ENCODE results near the gene FOXO6. TPM values are rescaled to one million over a fixed set of nuclear protein-coding genes. Genes with fewer than 3 reads are reported as not detected.

Gene FOXO6
- total and polyA plus RNA-seq, 2 of the 13 experiments (the other 11 are each of a cell fraction or from before 2014, with no cell fraction given): 0.13 TPM; not detected in 1

GRCh38 chr1:41427122-41427913, 66.1 kb downstream of the FOXO6 start (continued):
- no peak for TF ChIP-seq ZNF556 (CRISPR knock-in tag; IDR thresholded peaks at IDR 0.05; ENCODE audit: borderline replicate concordance)

GRCh38 chr1:41427916-41428737, 66.9 kb downstream of the FOXO6 start:
- Histone ChIP-seq H3K27ac (ENCODE audit: extremely low read length, insufficient read depth, low read length) (no peak overlapping the region), H3K4me1 (ENCODE audit: insufficient read depth, low read length) (peaks cover 4% of the 10 kb centered on the region; the same call in 1 of the 2 replicates), H3K4me2 (ENCODE audit: low read depth, low read length) (no peak overlapping the region), H3K9me3 (ENCODE audit: low read length) (no peaks in the 10 kb centered on the region), H3K4me3 (replicated peaks in 1 of 3; ENCODE audit: insufficient read depth in 1 of 3, low read depth in 2 of 3, low read length in 3 of 3) (no peak overlapping the region), H3K79me2 (ENCODE audit: insufficient read depth, low read length) (no peaks in the 10 kb centered on the region), H3K9ac (ENCODE audit: insufficient read depth, low read depth, low read length) (no peak overlapping the region), H3K27me3 (ENCODE audit: control insufficient read depth in 1 of 2, insufficient read depth in 2 of 2, low read length in 2 of 2) (peaks cover 1 to 3% of the 10 kb centered on the region in 2 experiments; a peak in 2 of 5 replicates), H2AFZ (ENCODE audit: low read length) (no peak overlapping the region), H3K36me3 (replicated peaks in 1 of 2; ENCODE audit: control insufficient read depth in 1 of 2, insufficient read depth in 2 of 2, low read length in 2 of 2) (no peaks in the 10 kb centered on the region), H4K20me1 (ENCODE audit: insufficient read depth, low read length) (no peaks in the 10 kb centered on the region)
- FAIRE-seq: no peak
- DNase-seq (ENCODE audit: low spot score): no peak
- ChIA-PET CTCF (ENCODE audit: low intra/inter-chr PET ratio, low total read pairs) (no interaction called here), POLR2A (no interaction called here)
- no peak for ATAC-seq
- WGBS (ENCODE audit: low lambda C conversion rate): 26% methylated on average over 11 of the region's 11 CpGs
- TF ChIP-seq, protein P1, sequence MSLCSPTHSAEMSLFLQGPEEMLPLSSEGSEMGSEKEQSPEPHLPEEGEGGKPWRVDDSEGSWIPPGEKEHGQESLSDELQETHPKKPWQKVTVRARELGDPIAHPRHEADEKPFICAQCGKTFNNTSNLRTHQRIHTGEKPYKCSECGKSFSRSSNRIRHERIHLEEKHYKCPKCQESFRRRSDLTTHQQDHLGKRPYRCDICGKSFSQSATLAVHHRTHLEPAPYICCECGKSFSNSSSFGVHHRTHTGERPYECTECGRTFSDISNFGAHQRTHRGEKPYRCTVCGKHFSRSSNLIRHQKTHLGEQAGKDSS (CRISPR knock-in tag; IDR thresholded peaks at IDR 0.05; ENCODE audit: borderline replicate concordance, low read depth): no peak
- TF ChIP-seq ZNF629 (CRISPR knock-in tag; conservative IDR thresholded peaks at IDR 0.05) (no peak), ZNF136 (CRISPR knock-in tag; IDR thresholded peaks at IDR 0.05; ENCODE audit: low read depth) (no peak), EP300 (IDR thresholded peaks at IDR 0.05; ENCODE audit: low read depth in 2 of 2, low read length in 2 of 2) (no peak), EP300 (CRISPR knock-in tag; IDR thresholded peaks at IDR 0.05; ENCODE audit: borderline replicate concordance) (no peak), CENPT (CRISPR knock-in tag; IDR thresholded peaks at IDR 0.05; ENCODE audit: low read depth) (no peak), RNF219 (CRISPR knock-in tag; IDR thresholded peaks at IDR 0.05) (no peak), SRY (CRISPR knock-in tag; IDR thresholded peaks at IDR 0.05) (no peak), KLF15 (CRISPR knock-in tag; IDR thresholded peaks at IDR 0.05; ENCODE audit: borderline replicate concordance) (no peak), ASH2L (IDR thresholded peaks at IDR 0.05; ENCODE audit: insufficient read length, low read depth, low read length) (no peak), NONO (IDR thresholded peaks at IDR 0.05) (no peak), NONO (CRISPR knock-in tag; conservative IDR thresholded peaks at IDR 0.05) (no peak), GATAD2A (CRISPR knock-in tag; IDR thresholded peaks at IDR 0.05) (no peak), ATAD3A (CRISPR knock-in tag; IDR thresholded peaks at IDR 0.05) (no peak), XRCC5 (optimal IDR thresholded peaks at IDR 0.05; ENCODE audit: low read length) (no peak)
- TF ChIP-seq, protein P2, sequence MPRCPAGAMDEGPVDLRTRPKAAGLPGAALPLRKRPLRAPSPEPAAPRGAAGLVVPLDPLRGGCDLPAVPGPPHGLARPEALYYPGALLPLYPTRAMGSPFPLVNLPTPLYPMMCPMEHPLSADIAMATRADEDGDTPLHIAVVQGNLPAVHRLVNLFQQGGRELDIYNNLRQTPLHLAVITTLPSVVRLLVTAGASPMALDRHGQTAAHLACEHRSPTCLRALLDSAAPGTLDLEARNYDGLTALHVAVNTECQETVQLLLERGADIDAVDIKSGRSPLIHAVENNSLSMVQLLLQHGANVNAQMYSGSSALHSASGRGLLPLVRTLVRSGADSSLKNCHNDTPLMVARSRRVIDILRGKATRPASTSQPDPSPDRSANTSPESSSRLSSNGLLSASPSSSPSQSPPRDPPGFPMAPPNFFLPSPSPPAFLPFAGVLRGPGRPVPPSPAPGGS (CRISPR knock-in tag; IDR thresholded peaks at IDR 0.05): no peak
- intact Hi-C loops (cut with micrococcal nuclease; ENCODE audit: unreplicated experiment) (no loop called here), in situ Hi-C loops (cut with HindIII; ENCODE audit: extremely low pct_ligation_motif_present, low pct_unique_long_range_greater_than_20kb) (no loop called here)
- no TSS peak for BruUV-seq (replicated peaks)

Data from HepG2 (cell line).